GM21515 (cell line): ENCODE data around the gene PRKN.

ENCODE experiments used
- ATAC-seq: cut with Tn5 transposase; IDR thresholded peaks from one replicate; pipeline ENCODE4 v1.9.1; 2021; ENCODE audit not compliant: unreplicated experiment

The PRKN gene

DNA sequence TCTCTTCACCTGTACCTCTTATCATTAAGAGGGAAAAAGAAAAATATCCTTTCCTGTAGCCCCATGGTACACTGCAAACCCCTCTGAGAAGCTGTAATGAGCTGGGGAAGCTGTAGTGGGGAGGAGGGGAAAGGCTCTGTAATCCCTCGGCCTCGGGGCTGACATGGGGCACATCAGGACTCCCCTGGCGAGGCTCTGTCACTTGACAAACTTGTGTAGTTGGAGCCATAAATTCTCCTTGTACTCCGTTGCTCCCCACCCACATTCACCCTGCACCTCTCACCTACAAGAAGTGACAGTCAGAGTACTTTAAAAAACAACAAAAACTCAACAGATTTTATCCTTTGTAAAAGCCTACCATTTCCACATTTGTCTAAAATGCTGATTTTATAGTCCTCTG is 978.0 kb downstream of the PRKN start:
- ATAC-seq: no peak

DNA sequence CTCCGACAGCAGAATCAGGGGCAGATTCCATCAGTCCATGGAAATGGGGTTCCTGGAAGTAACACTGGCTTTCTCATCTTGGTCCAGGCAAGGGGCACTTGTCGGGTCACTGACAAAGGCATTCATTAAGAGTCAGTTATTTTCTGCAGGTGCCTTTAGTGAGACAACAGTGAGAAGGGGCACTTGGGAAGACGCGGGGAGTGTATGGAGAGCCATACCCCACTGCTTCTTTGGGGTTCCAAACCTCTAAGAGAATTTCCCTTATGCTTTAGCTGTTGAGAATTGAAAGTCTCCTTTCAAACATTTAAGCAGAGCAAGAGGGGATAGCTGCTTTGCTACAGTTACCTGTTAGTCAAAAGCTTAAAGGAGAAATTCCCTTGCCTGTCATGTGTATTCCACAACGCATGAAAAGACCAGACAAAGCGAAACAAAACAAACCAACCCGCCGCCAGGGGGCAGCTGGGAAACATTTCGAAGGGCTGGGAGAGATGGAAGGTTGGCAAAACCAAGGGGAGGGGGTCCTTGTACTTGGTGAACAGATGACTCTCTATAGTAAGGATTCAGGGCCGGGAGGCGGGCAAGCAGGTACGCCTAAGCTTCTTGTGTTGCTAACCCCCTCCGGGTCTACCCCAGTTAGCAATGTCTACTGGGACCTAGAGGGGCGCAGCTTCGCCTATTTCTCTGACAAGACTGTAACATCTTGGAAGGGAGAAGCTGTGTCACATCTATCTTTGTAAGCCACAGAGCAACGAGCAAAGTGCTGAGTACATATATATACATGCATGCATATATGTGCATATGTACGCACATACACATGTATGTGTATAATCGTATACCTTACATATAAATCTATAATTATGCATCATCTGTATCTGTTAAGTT is 978.8 kb downstream of the PRKN start:
- no peak for ATAC-seq

DNA sequence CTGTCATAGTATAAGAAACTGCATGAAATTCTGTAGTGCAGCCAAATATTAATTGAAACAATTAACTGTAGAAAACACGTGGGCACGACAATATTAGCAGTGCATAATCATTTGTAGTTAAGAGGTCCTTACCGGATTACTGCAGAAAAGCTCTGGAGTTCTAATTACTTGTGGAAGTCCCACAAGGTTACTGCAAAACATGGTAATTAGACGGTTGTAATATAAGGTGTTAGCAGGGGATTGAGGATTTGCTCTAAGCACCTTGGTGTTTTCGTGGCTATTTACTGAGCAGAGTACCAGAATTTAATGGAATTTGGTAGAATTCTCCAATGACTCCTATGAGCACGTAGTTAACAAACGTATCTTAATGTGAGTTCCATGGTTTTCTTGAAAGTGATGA is 980.1 kb downstream of the PRKN start:
- ATAC-seq: no peak

DNA sequence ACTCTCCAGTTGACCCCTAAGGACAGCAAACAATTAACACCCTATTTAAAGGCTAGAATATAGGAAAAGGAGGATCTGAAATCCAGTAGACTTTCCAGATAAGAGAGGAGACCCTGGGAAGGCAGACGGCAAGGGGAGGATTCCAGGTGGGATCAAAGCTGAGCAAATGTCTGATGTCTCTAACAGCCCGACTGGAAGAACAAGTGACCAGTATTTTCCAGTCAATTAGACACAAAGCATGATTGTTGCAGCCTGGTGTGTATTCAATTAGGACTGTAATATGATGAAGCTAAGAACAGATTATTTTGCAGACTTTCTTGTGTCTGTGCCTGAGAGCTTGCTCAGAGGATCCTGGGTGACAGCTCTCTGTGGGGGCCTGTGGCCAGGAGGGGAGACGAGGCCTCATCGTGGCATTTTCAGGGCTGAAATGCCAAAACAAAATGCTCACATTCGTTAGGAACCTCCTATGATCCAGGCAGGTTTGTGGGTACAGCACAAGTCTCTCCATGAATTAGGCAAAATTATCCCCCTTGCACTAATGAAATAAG is 981.9 kb downstream of the PRKN start:
- ATAC-seq: no peak

DNA sequence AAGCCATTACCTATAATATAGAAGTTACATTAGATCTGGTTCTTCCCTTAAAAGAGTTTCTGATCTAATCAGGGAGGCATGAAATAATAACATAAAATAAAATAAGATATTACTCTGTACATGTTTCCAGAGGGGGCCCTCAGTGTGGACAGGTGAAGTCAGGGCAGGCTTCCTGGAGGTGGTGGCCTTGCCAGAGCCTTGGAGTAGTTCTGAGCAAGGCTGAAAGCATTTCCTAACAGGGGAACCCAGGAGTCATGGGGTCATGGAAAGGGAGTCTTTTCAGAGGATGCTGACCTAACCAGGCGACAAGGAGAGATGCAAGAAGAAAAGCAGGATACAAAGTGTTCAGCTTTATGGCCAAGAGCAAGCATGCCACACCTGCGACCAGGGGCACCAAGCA is 982.4 kb downstream of the PRKN start:
- no peak for ATAC-seq

DNA sequence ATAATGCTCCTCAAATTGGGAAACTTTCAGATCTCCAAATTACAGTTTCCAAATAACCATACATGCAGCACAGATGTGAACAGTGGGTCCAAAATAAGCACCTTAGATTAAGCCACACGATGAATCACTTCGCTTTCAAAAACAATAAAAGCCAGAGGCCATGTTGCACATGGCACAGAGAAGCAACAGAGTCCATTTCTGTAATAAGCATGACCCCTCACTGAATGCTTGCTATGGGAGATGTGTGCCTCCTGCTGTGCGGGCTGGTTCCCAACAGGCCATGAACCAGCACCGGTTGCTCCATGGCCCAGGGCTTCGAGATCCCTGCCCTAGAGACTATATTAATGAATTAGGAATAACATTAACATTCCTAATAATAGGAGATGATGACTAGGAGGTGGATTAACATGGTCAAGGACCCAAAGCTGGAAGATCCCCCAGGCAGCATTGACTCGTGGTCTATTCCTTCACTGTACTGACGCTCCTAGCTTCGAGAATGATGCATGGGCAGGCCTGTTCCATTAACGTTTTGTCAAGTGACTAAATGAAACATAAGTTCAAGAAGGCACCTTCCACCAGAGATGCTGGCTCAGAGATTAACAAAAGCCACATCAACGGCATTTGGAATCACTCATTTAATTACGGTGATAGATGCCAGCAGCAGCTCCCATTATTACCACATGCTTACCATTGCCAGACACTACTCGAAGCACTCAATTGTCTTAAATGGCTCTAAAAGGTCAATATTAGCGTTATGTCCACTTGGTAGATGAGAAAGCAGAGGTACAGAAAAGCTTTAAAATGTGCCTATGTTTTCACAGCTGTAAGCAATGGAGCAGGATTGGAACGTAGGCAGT is 983.1 kb downstream of the PRKN start:
- ATAC-seq: no peak

DNA sequence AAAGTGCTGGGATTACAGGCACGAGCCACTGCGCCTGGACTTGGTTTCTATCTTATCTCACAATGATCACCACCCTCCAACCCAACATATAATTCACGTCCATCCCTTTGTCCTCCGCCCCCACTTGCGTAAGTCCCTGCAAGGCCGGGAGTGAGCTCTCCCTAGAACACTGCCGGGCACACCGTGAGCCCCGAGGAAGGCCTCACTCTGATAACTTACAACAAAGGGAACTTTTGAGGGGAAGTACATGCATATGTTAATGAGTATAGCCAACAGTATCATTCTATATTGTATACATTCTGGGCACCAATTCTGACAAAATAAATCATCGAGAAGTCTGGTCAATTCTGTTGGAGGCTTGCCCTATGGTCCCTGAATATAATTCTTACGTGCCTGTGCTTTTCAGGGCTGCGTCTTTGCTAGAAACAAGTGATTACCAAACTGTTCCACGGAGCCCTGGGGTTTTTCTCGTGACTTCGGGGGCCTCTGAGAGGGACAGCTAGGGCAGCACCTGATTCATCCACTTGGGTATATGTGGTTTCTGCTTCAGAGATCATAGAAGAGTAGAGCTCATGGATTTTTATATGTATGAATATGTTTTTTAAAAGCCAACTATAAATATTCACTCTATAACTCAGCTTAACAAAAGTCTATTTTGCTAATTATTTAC is 983.9 kb downstream of the PRKN start:
- no peak for ATAC-seq

DNA sequence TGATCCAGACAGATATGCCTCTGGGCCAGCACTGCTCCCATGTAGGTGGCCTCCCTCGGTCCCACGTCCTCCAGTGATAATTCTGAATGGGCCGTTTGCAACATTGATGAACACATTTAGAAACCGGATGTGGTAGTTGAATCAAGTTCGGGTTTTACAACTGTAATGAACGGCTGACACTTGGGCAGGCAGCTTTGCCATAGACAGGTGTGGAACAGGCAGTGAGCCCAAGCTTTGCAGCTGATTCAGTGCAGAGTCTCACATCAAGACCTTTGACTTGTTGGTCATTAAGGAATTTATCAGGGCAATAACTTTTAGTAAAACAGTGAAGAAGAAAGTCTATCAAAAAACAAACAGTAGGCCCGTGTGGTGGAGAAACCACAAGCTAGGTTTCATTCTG is 987.1 kb downstream of the PRKN start:
- ATAC-seq: no peak

DNA sequence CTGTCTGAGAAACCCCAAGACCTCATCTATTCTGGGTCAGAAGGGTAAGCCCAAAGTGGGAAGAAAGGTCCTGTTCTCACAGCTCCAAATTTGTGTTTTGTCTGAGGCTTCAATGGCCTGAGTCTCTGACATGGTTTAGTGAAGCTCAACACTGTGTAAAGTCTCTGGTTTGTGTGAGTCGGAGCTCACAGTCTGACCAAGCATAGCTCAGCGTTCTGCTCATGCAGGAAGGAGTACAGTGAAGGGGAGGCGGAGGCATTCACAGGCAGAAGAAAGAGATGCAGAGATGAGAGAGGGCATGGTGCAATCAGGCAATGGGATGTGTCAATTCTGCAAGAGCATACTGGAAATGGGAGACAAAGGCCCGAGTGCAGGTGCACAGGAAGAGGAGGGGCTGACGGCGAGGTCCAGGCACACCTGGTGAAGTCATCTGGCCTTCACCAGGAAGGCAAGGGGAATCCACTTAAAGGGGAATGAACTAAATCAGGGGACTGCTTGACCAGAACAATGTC is 990.7 kb downstream of the PRKN start:
- ATAC-seq: no peak

DNA sequence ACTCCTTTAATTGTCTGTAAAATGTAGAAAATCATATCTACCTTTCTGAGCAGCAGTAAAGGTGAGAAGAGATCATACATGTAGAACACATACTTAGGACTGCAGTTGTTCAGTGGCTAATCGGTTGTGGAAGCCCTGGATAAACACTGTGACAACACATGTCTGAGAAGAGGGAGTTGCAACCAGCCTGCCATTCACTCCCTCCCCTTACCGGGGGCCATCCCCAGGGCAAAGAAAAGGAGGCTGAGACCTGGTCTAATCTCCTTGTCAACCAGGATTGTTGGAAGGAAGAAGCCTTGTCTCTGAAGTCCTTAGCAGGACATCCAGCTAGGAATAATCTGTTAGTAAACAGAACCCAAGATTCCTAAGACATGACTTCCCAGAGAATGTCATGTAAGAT is 991.2 kb downstream of the PRKN start:
- no peak for ATAC-seq

DNA sequence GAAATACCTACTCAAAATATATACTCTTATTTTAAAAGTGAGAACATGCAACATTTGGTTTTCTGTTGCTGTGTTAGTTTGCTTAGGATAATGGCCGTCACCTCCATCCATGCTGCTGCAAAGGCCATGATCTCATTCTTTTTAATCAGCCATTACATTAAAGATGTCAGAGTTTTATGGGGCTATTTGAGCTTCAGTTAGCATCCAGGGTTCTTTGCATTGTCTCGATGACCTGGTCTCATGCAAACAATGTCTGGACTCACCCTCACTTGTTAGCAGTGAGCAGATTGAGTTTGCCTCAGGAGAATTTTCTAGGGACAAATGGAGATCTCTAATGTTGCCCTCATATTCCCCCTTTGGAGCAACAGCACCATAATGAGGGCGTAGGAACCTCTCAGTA is 995.0 kb downstream of the PRKN start:
- no peak for ATAC-seq

DNA sequence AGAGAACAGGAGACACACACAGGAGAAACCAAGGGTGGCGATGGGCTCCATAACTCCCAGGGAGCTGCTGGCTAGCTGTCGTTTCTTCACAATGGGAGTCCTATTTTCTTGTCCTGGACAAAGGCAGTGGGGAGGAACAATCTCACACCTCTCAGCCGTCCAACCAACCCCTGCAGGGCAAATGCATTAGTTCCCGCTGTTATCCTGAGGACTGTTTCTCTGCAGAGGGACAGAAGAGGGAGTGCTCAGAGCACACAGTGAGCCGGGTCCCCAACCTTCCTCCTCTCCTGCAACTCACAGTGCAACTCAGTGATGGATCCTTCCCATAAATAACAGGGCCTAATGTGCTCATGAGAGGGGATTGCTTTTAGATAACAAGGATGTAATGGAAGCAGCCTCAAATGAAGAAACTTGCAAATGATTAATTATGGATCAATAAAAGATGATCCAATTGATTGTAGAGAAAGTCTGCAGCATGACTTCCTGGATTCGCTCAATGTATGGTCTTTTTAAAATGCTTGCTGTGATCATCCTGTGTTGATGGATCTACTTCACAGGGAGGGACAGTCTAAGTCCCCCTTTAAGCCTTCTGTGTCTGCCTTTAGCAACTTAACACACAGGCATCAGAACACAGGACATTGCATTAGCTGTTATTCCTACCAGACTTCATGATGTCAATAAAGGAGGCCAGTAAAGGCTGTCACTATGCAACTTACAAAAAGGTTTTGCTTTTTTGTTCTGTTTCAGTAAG is 1000.3 kb downstream of the PRKN start:
- ATAC-seq: no peak

DNA sequence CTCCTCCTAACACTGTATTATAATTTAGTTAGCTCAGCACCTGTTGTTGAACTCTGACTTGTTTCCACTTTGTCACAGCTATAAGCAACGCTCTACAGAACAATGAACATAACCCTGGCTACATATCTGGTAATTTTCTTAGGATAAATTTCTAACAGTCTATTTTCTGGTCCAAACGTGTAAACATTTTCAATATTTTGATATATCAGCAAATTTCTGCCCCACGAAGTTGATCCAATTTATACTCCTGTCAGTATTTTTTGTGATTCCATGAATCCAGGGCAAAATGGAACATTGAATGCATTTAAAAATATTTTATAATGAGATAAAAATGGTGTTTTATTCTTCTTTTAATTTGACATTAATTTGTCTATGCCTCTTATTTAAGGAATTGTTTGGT is 1005.2 kb downstream of the PRKN start:
- ATAC-seq: no peak

DNA sequence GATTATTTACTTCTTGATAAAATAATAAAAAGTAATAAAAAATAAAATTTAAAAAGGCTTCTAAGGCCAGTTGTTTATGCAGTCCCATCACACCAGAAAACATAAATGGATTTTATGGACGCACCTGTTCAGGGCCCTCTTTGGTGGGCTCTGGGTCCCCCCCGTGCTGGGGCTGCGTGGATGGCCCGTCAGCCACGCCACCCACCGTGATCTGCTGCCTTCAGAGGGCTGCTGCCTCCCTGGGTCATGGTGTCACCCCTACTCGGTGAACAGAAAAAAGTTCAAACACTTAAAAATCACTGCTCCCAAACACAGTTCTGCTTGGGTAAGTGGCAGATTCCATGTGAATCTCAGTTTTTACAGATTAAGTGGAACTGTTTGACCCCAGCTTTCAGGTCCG is 1006.1 kb downstream of the PRKN start:
- ATAC-seq: no peak

DNA sequence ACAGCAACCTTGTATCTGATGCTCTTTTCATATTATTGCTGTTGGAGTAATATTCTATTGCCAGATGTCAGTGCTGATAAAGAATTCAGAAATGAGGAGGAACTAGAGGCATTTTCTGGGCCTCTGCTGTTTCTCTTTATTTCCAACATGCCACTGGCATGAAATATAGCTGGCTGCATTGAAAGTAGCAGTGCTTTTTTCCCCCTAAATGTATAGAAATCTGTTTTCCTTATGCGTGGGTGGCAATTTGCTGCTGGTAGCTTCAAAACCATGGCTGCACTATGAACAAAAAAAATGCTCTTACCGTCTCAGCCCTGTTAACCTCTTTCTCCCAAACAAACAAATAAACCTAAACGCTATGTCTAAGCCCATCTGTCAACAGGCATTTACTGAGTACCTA is 1011.4 kb downstream of the PRKN start:
- ATAC-seq: no peak

DNA sequence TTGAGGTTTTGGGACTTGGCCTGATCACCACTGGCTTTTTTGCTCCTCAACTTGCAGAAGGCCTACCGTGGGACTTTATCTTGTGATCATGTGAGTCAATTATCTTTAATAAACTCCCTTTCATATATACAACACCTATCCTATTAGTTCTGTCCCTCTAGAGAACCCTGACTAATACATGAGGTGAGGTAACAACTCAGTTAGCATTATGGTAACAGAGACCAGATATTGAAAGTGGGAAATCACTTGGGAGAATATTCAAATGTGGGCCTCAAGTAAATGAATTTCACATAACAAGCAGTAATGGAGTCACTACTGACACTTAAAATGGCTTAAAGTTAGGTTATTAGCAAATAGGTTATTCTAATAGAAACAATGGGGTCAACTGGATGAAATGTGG is 1015.6 kb downstream of the PRKN start:
- ATAC-seq: no peak

DNA sequence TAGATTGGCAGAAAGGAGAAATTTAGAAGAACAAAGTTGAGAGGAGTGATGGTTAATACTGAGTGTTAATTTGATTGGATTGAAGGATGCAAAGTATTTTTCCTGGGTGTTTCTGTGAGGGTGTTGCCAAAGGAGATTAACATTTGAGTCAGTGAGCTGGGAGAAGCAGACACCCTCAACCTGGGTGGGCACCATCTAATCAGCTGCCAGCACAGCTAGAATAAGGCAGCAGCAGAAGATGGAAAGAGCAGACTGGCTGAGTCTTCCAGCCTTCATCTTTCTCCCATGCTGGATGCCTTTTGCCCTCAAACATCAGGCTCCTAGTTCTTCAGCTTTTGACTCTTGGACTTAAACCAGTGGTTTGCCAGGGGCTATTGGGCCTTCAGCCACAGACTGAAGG is 1016.1 kb downstream of the PRKN start:
- ATAC-seq: no peak

DNA sequence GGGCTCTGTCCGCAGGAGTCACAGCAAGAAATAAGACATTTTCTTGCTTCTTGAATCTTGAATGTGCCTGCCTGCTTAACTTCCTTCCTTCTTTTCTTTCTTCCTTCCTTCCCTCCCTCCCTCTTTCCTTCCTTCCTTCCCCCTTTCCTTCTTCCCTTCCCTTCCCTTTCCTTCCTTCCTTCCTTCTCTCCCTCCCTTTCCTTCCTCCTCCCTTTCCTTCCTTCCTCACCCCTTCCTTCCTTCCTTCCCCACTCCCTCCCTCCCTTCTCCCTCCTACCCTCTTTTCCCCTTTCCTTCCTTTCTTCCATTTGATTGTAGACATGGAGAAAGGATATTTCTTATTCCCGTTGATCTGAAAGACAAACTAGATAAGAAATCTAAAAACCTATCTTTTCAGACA is 1016.9 kb downstream of the PRKN start:
- no peak for ATAC-seq

DNA sequence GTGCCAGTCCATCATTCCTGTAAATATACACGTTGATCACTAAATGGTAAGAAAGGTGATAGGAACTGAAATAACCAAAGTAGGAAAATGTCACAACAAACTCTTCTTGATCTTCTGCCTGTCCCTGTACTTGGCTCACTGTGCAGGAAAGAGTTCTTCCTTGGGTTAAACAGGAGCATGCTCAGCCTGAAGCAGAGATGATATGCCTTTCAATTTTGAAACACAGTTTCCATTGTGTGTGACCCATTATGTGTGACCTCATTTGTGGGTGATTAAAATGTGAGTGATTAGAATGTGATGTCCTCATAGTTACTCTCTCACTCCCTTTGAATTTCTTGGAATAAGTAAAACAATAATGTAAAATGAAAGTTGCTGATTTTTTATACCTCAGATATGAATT is 1026.5 kb downstream of the PRKN start:
- no peak for ATAC-seq

DNA sequence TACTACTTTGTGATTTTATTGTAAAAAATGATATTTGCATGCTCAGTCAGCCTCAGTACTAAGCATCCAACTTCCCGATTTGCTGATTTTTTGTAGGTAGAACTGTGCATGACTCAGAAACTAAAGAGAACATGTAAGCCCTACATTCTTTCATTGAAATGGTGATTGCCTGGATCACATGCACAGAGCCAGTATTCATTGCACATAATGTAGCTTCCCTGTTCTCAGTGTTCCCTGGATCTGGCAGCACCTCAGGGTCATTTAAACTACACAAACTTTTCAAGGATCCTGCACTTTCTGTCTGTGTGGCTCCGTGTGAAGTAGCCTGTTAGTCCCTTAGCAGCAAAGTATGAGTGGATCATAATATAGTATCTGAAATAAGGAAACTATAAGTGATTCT is 1030.8 kb downstream of the PRKN start:
- ATAC-seq: no peak

DNA sequence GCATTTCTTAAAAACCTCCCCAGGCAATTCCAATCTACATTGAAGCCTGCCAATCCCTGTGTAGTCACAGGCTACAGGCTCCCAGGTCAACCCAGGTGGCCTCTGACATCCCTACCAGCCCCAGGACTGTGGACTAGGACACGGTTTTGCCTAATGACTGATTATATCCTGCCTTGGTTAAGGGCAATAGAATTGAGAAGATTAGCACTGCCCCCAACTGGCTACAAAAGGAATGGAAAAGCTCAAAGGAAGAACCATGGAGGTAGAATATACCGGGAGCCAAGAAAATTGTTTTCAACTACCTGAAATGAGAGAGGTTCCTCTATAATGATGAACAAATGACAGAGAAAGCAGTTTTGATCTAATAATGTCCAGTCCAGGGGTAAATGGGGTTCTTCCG is 1032.6 kb downstream of the PRKN start:
- peak; percentile 52 for ATAC-seq
